OCI-LY7 (cell line): ENCODE results near the gene PANK2.

Experiments
- CTCF ChIP-seq: fragments of 200-600 bp; sonication (generic); conservative IDR thresholded peaks from 2 replicates; pipeline ENCODE4 v1.5.1; 2014; ENCODE audit warnings: mild to moderate bottlenecking, antibody characterized with exemption, low read length, moderate library complexity, mixed read lengths
- EZH2phosphoT487 ChIP-seq: fragments of 200-600 bp; sonication (generic); IDR thresholded peaks from 2 replicates; pipeline ENCODE4 v1.6.1; 2018; ENCODE audit warnings: low read depth, borderline replicate concordance, mild to moderate bottlenecking, mixed run types, antibody characterized with exemption, low read length, moderate library complexity, mixed read lengths

- TF ChIP-seq CTCF = no peak
- TF ChIP-seq EZH2phosphoT487 = no peak
These were observed 46.7 kb upstream of the PANK2 start for GRCh38 chr20:3842348-3842930.
